Activated naive CD4-positive, alpha-beta T cell treated with anti-CD3 and anti-CD28 coated beads for 36 hours (primary cell): Measurements from ENCODE around the gene CLTC. TPM values are rescaled to one million over a fixed set of nuclear protein-coding genes. Genes with fewer than 3 reads are reported as not detected.
A peak's percentile ranks its signal among the peaks of the same experiment; 100 is the strongest.
"Not testable (repeated sequence)": the region's sequence is repeated elsewhere in the genome, so short reads cannot be mapped to it uniquely, and the experiment has no call there.

Experiments
- CTCF ChIA-PET: fragments of 350-600 bp; sonication (Branson Sonifier 250); formaldehyde crosslinking; loops from one replicate; lab custom pipeline; 2021; ENCODE audit warnings: antibody characterized with exemption; lab: Charles Lee
- DNase-seq: peaks from one replicate; pipeline ENCODE4 v3.0.0-alpha.2; 2020
- H3K27ac Mint-ChIP-seq: one replicate; pipeline ENCODE4 v1.8.0; 2021; ENCODE audit warnings: mild to moderate bottlenecking, mixed read lengths
- H3K27me3 Mint-ChIP-seq: one replicate; pipeline ENCODE4 v1.8.0; 2021; ENCODE audit warnings: low read depth, mixed read lengths
- H3K36me3 Mint-ChIP-seq: one replicate; pipeline ENCODE4 v1.8.0; 2021; ENCODE audit warnings: low read depth, mixed read lengths
- H3K4me1 Mint-ChIP-seq: one replicate; pipeline ENCODE4 v1.8.0; 2021; ENCODE audit warnings: low read depth, mixed read lengths
- H3K4me3 Mint-ChIP-seq: one replicate; pipeline ENCODE4 v1.8.0; 2021; ENCODE audit warnings: mild to moderate bottlenecking, moderate library complexity, mixed read lengths
- H3K9me3 Mint-ChIP-seq: one replicate; pipeline ENCODE4 v1.8.0; 2021; ENCODE audit warnings: mixed read lengths
- intact Hi-C: fragments of 100-400 bp; cut with micrococcal nuclease; formaldehyde crosslinking; loops from one replicate; pipeline ENCODE4 v1.15.1; 2023
- total RNA-seq, 2 experiments: library from RNA; stranded (reverse); gene quantifications; one replicate each; pipeline ENCODE4 v1.2.3, GENCODE V29; 2021

Gene CLTC
- total RNA-seq, 2 experiments from 2014 or later: 127 to 134 TPM

DNA sequence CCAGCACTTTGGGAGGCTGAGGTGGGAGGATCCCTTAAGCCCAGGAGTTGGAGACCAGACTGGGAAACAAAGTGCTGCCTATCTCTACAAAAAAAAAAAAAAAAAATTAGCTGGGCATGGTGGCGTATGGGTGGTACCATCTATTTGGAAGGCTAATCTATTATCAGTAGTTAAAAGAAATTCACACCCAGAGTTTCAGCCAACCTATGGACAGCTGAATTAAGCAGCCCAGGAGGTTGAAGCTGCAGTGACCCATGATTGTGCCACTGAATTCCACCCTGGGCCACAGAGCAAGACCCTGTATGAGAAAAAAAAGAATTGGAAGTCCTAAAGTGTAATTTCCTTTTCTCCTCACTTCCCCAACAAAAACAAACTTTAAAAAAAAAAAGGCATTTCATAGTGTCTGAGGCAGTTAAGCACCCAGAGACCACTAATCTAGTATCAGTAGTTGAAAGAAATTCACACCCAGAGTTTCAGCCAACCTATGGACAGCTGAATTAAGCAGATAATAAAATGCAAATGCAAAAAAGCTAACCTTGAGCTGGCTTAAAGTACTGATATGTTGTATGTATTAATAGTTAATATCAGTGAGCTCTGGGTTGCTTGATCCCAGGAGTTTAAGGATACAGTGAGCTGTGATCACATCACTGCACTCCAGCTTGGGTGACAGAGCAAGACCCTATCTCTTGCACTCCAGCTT is 18.1 kb downstream of the CLTC start:
- Mint-ChIP-seq H3K27ac (no peak overlapping the region), H3K27me3 (no peaks in the 10 kb centered on the region)

GRCh38 chr17:59638553-59638952 is 18.9 kb downstream of the CLTC start:
- Mint-ChIP-seq H3K27me3 (no peaks in the 10 kb centered on the region), H3K4me3 (no peak overlapping the region), H3K9me3 (no peaks in the 10 kb centered on the region), H3K36me3 (peaks cover 1% of the 10 kb centered on the region), H3K4me1 (peaks cover 60% of the 10 kb centered on the region), H3K27ac (no peak overlapping the region)
- intact Hi-C loops: no loop called here
- no peak for DNase-seq
- CTCF ChIA-PET: interaction anchor here (0.9 to 1.3 kb wide), 2 partner anchors 67 to 276 kb away, joined by 3 read pairs; no protein-coding TSS in a partner anchor

More for the DNA sequence above, 18.1 kb downstream of the CLTC start:
- Mint-ChIP-seq H3K9me3 (no peaks in the 10 kb centered on the region), H3K4me1 (peaks cover 61% of the 10 kb centered on the region), H3K36me3 (no peaks in the 10 kb centered on the region), H3K4me3 (no peak overlapping the region)
- no peak for DNase-seq
- CTCF ChIA-PET: interaction anchor here (1.3 kb wide), 1 partner anchor 276 kb away, joined by 3 read pairs; no protein-coding TSS in a partner anchor
- intact Hi-C loops: no loop called here

- CTCF ChIA-PET: interaction anchor here (0.8 to 1.2 kb wide), 3 partner anchors 13 to 34 kb away, joined by 3 to 5 read pairs (median 3); no protein-coding TSS in a partner anchor
- H3K9me3 Mint-ChIP-seq: no peaks in the 10 kb centered on the region
- peaks cover 9% of the 10 kb centered on the region for H3K36me3 Mint-ChIP-seq
- H3K4me1 Mint-ChIP-seq: peaks cover 47% of the 10 kb centered on the region
- intact Hi-C loops: loop anchor here (1.0 kb wide), 1 partner anchor 23 kb away; the partner anchor contains the start of gene CLTC
- peak overlapping the region; percentile 2 for H3K4me3 Mint-ChIP-seq
- DNase-seq: no peak
- H3K27ac Mint-ChIP-seq: peak overlapping the region; percentile 7
- no peaks in the 10 kb centered on the region for H3K27me3 Mint-ChIP-seq
Observed at GRCh38 chr17:59641799-59642484, 22.2 kb downstream of the CLTC start.

DNA sequence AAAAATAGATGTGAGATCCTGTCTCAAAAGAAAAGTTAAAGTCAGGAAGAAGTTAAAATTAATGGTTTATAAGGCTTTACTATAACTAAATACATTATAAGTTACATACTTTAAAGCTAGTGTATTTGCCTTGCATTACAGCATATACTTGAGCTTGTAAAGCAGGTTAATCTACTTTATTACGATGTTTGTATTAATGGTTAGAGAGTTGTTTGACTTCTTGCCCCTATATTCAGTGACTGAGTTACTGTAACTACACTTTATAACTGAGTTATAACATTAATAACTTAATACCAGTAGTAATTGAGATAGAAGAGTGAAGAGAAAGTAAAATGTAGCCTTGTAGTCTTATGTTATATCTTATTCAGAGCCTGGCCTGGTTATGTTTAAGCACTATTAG is 22.9 kb downstream of the CLTC start:
- Mint-ChIP-seq H3K4me1 (peaks cover 47% of the 10 kb centered on the region), H3K27ac (no peak overlapping the region), H3K4me3 (no peak overlapping the region), H3K36me3 (peaks cover 9% of the 10 kb centered on the region), H3K9me3 (no peaks in the 10 kb centered on the region), H3K27me3 (no peaks in the 10 kb centered on the region)
- CTCF ChIA-PET: interaction anchor here (0.8 to 1.2 kb wide), 3 partner anchors 12 to 35 kb away, joined by 3 to 5 read pairs (median 3); no protein-coding TSS in a partner anchor
- intact Hi-C loops: loop anchor here (1.0 kb wide), 1 partner anchor 23 kb away; the partner anchor contains the start of gene CLTC
- DNase-seq: no peak

DNA sequence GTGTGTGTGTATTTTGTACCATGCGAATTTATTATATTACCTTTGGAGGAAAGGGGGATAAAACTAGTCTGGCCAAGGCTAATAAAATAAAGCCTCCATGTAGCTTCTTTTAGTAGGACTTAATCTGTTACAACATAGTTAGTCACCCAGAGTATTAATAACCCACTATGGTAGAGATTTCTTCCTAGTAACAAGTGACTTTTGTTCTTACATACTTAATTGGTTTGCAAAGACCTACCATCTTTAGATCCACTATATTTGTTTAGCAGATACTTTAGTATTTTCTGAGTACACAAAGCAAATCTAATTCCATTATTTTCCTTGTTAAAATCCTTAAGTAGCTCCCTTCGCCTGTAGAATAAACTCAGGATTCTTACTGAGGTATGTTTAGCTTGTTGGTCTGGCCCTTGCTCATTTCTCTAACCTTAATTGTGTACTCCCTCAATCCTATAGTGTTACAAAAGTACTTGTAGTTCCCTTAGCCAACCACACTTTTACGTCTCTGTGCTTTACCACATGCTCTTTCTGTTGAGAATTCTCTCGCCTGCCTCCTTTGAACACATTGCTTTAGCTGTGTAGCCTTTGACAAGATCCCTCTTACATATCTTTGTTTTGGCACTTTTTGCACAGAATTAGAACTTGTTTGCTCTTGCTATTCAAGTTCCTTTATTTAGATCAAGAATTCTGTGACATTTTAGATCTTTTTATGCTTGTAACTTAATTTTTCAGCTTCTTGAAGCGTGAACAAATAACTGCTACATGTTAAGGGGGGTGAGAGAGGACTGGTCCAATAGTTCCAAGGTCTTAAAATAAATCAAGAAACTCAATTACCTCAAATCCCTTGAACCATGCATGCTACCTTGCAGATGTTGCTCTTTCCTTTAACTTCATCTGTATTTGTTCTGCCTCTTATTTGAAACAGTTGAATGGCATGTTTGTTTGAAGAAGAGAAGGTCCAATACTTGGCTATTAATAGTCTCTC is 23.8 kb downstream of the CLTC start:
- no peak overlapping the region for H3K4me3 Mint-ChIP-seq
- CTCF ChIA-PET: interaction anchor here (0.6 to 1.2 kb wide), 4 partner anchors 20 to 329 kb away, joined by 3 to 4 read pairs (median 4); no protein-coding TSS in a partner anchor
- H3K27me3 Mint-ChIP-seq: no peaks in the 10 kb centered on the region
- intact Hi-C loops: no loop called here
- peaks cover 17% of the 10 kb centered on the region for H3K36me3 Mint-ChIP-seq
- no peaks in the 10 kb centered on the region for H3K9me3 Mint-ChIP-seq
- H3K27ac Mint-ChIP-seq: no peak overlapping the region
- no peak for DNase-seq
- peaks cover 46% of the 10 kb centered on the region for H3K4me1 Mint-ChIP-seq

GRCh38 chr17:59647288-59647687 is 27.6 kb downstream of the CLTC start:
- no peak for DNase-seq
- Mint-ChIP-seq H3K36me3 (peaks cover 36% of the 10 kb centered on the region), H3K27me3 (no peaks in the 10 kb centered on the region), H3K9me3 (no peaks in the 10 kb centered on the region), H3K27ac (no peak overlapping the region), H3K4me3 (no peak overlapping the region), H3K4me1 (peaks cover 36% of the 10 kb centered on the region)
- CTCF ChIA-PET: no interaction called here
- intact Hi-C loops: no loop called here

- H3K4me1 Mint-ChIP-seq: peaks cover 24% of the 10 kb centered on the region
- CTCF ChIA-PET: interaction anchor here (0.5 kb wide), 1 partner anchor 210 kb away, joined by 3 read pairs; no protein-coding TSS in a partner anchor
- no peak for DNase-seq
- H3K36me3 Mint-ChIP-seq: peaks cover 38% of the 10 kb centered on the region
- intact Hi-C loops: no loop called here
- H3K4me3 Mint-ChIP-seq: no peak overlapping the region
- H3K9me3 Mint-ChIP-seq: no peaks in the 10 kb centered on the region
- H3K27ac Mint-ChIP-seq: no peak overlapping the region
- no peaks in the 10 kb centered on the region for H3K27me3 Mint-ChIP-seq
Observed at GRCh38 chr17:59649886-59650285, 30.2 kb downstream of the CLTC start.

GRCh38 chr17:59650642-59651041 is 30.9 kb downstream of the CLTC start:
- Mint-ChIP-seq H3K4me1 (peaks cover 24% of the 10 kb centered on the region), H3K9me3 (no peaks in the 10 kb centered on the region), H3K36me3 (peaks cover 43% of the 10 kb centered on the region), H3K4me3 (no peak overlapping the region), H3K27ac (no peak overlapping the region), H3K27me3 (no peaks in the 10 kb centered on the region)
- intact Hi-C loops: no loop called here
- DNase-seq: no peak
- CTCF ChIA-PET: interaction anchor here (0.7 kb wide), 2 partner anchors 24 to 43 kb away, joined by 3 read pairs; no protein-coding TSS in a partner anchor

DNA sequence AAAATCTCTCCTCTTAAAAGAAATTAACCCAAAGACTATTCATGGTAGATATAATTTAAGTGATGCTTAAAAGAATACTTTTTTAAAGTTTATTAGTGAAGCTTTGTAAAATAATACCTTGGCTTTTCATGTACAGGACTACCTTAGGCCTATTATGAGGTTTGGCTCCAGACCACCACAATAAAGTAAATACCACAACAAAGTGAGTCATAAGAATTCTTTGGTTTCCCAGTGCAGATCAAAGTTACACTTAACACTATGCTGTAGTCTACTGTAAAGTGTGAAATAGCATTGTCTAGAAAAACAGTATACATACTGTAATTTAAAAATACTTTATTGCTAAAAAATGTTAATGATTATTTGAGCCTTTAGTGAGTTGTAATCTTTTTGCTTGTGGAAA is 31.7 kb downstream of the CLTC start:
- CTCF ChIA-PET: interaction anchor here (0.7 kb wide), 2 partner anchors 24 to 42 kb away, joined by 3 read pairs; no protein-coding TSS in a partner anchor
- H3K4me1 Mint-ChIP-seq: peaks cover 24% of the 10 kb centered on the region
- intact Hi-C loops: no loop called here
- H3K27ac Mint-ChIP-seq: no peak overlapping the region
- no peak overlapping the region for H3K4me3 Mint-ChIP-seq
- DNase-seq: no peak
- H3K27me3 Mint-ChIP-seq: no peaks in the 10 kb centered on the region
- H3K9me3 Mint-ChIP-seq: no peaks in the 10 kb centered on the region
- H3K36me3 Mint-ChIP-seq: peaks cover 45% of the 10 kb centered on the region

DNA sequence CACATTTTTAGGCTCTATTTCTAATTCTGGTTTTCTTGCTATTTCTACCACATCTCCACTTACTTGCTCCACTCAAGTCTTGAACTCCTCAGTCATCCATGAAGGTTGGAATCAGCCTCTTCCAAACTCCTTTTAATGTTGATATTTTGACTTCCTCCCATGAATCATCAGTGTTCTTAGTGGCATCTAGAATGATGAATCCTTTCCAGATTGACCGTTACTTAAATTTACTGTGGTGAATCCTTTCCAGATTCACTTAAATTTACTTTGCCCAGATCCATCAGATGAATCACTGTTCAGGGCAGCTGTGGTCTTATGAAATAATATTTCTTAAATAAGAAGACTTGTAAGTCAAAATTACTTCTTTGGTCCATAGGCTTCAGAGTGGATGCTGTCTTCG is 32.4 kb downstream of the CLTC start:
- peaks cover 24% of the 10 kb centered on the region for H3K4me1 Mint-ChIP-seq
- intact Hi-C loops: no loop called here
- peaks cover 44% of the 10 kb centered on the region for H3K36me3 Mint-ChIP-seq
- H3K4me3 Mint-ChIP-seq: no peak overlapping the region
- no peaks in the 10 kb centered on the region for H3K27me3 Mint-ChIP-seq
- H3K9me3 Mint-ChIP-seq: no peaks in the 10 kb centered on the region
- CTCF ChIA-PET: interaction anchor here (0.6 kb wide), 1 partner anchor 9 kb away, joined by 3 read pairs; no protein-coding TSS in a partner anchor
- DNase-seq: no peak
- H3K27ac Mint-ChIP-seq: no peak overlapping the region

GRCh38 chr17:59656624-59657023 is 36.9 kb downstream of the CLTC start:
- H3K9me3 Mint-ChIP-seq, H3K4me3 Mint-ChIP-seq, DNase-seq, intact Hi-C loops, H3K27ac Mint-ChIP-seq, H3K4me1 Mint-ChIP-seq, H3K27me3 Mint-ChIP-seq: not testable (repeated sequence)
- CTCF ChIA-PET: interaction anchor here (0.6 kb wide), 1 partner anchor 72 kb away, joined by 3 read pairs; no protein-coding TSS in a partner anchor
- peaks cover 31% of the 10 kb centered on the region for H3K36me3 Mint-ChIP-seq
